ENCODE data around the gene TMTC2.

- TF ChIP-seq JUND (IDR thresholded peaks at IDR 0.05; ENCODE audit: low read depth, low read length) (no peak), EP300 (IDR thresholded peaks at IDR 0.05; ENCODE audit: borderline replicate concordance in 1 of 2, control insufficient read depth in 1 of 2, low read depth in 2 of 2, low read length in 2 of 2) (no peak), E2F4 (IDR thresholded peaks at IDR 0.05; ENCODE audit: low read depth, low read length) (no peak)
Observed at GRCh38 chr12:83097643-83098342, 411.1 kb downstream of the TMTC2 start.

All from GM12878 (cell line).